GM21786 (cell line): ENCODE measurements around the gene ELOVL5.

Experiments used
- ATAC-seq: cut with Tn5 transposase; IDR thresholded peaks from one replicate; pipeline ENCODE4 v1.9.1; 2021; ENCODE audit not compliant: unreplicated experiment

The ELOVL5 gene

GRCh38 chr6:53280207-53280606 is 68.5 kb downstream of the ELOVL5 start:
- ATAC-seq: no peak

- ATAC-seq: no peak
Observed at GRCh38 chr6:53279293-53279692, 69.5 kb downstream of the ELOVL5 start.

- no peak for ATAC-seq
Observed at GRCh38 chr6:53273370-53273769, 75.4 kb downstream of the ELOVL5 start.

GRCh38 chr6:53269827-53270226 is 78.9 kb downstream of the ELOVL5 start:
- ATAC-seq: no peak

- no peak for ATAC-seq
Observed at GRCh38 chr6:53268858-53269608, 79.7 kb downstream of the ELOVL5 start.

- ATAC-seq: no peak
Observed at GRCh38 chr6:53266553-53267090, 82.1 kb downstream of the ELOVL5 start.

GRCh38 chr6:53264915-53265607 is 83.7 kb downstream of the ELOVL5 start:
- no peak for ATAC-seq

- ATAC-seq: no peak
Observed at GRCh38 chr6:53264337-53264736, 84.4 kb downstream of the ELOVL5 start.

GRCh38 chr6:53263917-53264316 is 84.8 kb downstream of the ELOVL5 start:
- ATAC-seq: no peak

GRCh38 chr6:53259860-53260580 is 88.7 kb downstream of the ELOVL5 start:
- ATAC-seq: no peak

- ATAC-seq: no peak
Observed at GRCh38 chr6:53258774-53259155, 90.0 kb downstream of the ELOVL5 start.

- no peak for ATAC-seq
Observed at GRCh38 chr6:53258076-53258773, 90.5 kb downstream of the ELOVL5 start.

GRCh38 chr6:53257533-53257932 is 91.2 kb downstream of the ELOVL5 start:
- no peak for ATAC-seq

GRCh38 chr6:53257001-53257400 is 91.7 kb downstream of the ELOVL5 start:
- no peak for ATAC-seq

GRCh38 chr6:53252177-53252692 is 96.5 kb downstream of the ELOVL5 start:
- ATAC-seq: no peak

- no peak for ATAC-seq
Observed at GRCh38 chr6:53251033-53251672, 97.6 kb downstream of the ELOVL5 start.

GRCh38 chr6:53250176-53251032 is 98.3 kb downstream of the ELOVL5 start:
- no peak for ATAC-seq

GRCh38 chr6:53246924-53247323 is 101.8 kb downstream of the ELOVL5 start:
- no peak for ATAC-seq

GRCh38 chr6:53244958-53245357 is 103.8 kb downstream of the ELOVL5 start:
- ATAC-seq: peak; percentile 85
